ENCODE data around the gene EPS15.

- TF ChIP-seq CTCF (optimal IDR thresholded peaks at IDR 0.05 in 1 of 3, IDR thresholded peaks at IDR 0.05 in 1 of 3, conservative IDR thresholded peaks at IDR 0.05 in 1 of 3; ENCODE audit: extremely low read depth in 1 of 3, insufficient read depth in 2 of 3, low read length in 3 of 3) = no peak
- TF ChIP-seq EZH2 (IDR thresholded peaks at IDR 0.05; ENCODE audit: low read length) = no peak
These were observed 86.9 kb downstream of the EPS15 start for GRCh38 chr1:51432146-51432545.

Data from keratinocyte (primary cell).